GM23338 (cell line): ENCODE results near the gene EGFL8.

ENCODE experiments used
- CREB1 ChIP-seq: fragments of 250-450 bp; sonication (Bioruptor Pico); IDR thresholded peaks from 2 replicates; pipeline ENCODE4 v1.5.0; 2020; ENCODE audit warnings: low read depth, mild to moderate bottlenecking, moderate library complexity
- ETS1 ChIP-seq: IDR thresholded peaks from 2 replicates; pipeline ENCODE4 v1.6.1; 2016; ENCODE audit warnings: antibody characterized with exemption
- EZH2 ChIP-seq: fragments of 200-600 bp; sonication (generic); IDR thresholded peaks from one replicate; pipeline ENCODE4 v1.8.0; 2017; ENCODE audit warnings: antibody characterized with exemption, mild to moderate bottlenecking, low read depth; ENCODE audit not compliant: unreplicated experiment
- EZH2phosphoT487 ChIP-seq: fragments of 200-600 bp; sonication (generic); IDR thresholded peaks from one replicate; pipeline ENCODE4 v1.8.1; 2018; ENCODE audit warnings: antibody characterized with exemption; ENCODE audit not compliant: unreplicated experiment
- NANOG ChIP-seq: IDR thresholded peaks from 2 replicates; pipeline ENCODE4 v1.6.1; 2016; ENCODE audit warnings: antibody characterized with exemption, borderline replicate concordance
- POLR2AphosphoS5 ChIP-seq: IDR thresholded peaks from 2 replicates; pipeline ENCODE4 v1.6.1; 2016; ENCODE audit warnings: antibody characterized with exemption, low read depth
- REST ChIP-seq: IDR thresholded peaks from one replicate; pipeline ENCODE4 v1.6.1; 2018; ENCODE audit warnings: antibody characterized with exemption; ENCODE audit not compliant: unreplicated experiment
- ZNF114 ChIP-seq: fragments of 250-450 bp; sonication (Bioruptor Pico); IDR thresholded peaks from 2 replicates; pipeline ENCODE4 v1.5.0; 2020; ENCODE audit warnings: mild to moderate bottlenecking, moderate library complexity
- TF ChIP-seq, protein P1 (sequence below), 2 experiments: fragments of 200-600 bp in 1 of 2; sonication (generic) in 1 of 2; conservative IDR thresholded peaks; 2 replicates each; pipeline versions ENCODE4 v1.5.1 to v1.6.1; 2016 to 2017; ENCODE audit warnings: antibody characterized with exemption in 2 of 2, low read depth in 2 of 2, mild to moderate bottlenecking in 2 of 2, moderate library complexity in 1 of 2

DNA sequence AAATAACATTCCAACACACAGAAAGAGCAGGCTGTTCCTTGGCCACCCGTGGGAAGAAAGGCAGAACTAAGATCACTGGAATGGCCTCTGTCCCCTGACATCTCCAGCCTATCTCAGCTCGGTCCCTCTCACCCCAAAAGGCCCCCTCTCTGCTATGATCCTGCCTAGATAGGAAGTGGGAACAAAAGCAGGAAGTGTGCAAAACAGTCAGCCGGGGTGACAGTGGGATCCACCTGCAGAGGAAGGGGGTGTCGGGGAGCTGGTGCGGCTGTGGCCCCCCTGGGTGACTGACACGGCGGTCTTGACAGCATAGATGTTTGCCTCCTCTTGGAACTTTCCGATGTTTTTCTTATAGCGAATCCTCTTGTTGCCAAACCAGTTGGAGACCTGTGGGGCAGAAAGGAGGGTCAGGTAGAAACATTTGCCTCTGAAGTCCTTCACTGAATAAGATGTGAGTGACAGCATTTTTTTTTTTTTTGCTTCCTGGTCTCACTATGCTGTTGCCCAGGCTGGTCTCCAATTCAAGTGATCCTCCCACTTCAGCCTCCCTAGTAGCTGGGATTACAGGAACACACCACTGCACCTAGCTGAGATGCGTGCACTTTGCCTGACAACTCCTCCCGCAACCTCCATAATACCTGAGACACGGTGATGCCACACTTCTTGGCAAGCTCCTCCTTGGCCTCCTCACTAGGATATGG, 22.8 kb downstream of the EGFL8 start:
- TF ChIP-seq, protein P1, sequence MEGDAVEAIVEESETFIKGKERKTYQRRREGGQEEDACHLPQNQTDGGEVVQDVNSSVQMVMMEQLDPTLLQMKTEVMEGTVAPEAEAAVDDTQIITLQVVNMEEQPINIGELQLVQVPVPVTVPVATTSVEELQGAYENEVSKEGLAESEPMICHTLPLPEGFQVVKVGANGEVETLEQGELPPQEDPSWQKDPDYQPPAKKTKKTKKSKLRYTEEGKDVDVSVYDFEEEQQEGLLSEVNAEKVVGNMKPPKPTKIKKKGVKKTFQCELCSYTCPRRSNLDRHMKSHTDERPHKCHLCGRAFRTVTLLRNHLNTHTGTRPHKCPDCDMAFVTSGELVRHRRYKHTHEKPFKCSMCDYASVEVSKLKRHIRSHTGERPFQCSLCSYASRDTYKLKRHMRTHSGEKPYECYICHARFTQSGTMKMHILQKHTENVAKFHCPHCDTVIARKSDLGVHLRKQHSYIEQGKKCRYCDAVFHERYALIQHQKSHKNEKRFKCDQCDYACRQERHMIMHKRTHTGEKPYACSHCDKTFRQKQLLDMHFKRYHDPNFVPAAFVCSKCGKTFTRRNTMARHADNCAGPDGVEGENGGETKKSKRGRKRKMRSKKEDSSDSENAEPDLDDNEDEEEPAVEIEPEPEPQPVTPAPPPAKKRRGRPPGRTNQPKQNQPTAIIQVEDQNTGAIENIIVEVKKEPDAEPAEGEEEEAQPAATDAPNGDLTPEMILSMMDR (conservative IDR thresholded peaks at IDR 0.05; ENCODE audit: low read depth in 2 of 2) = no peak
- TF ChIP-seq REST (no peak), EZH2 (no peak), EZH2phosphoT487 (no peak), ZNF114 (no peak), POLR2AphosphoS5 (no peak), ETS1 (no peak), CREB1 (CRISPR knock-in tag) (no peak), NANOG (no peak)
